ENCODE data around the gene LETMD1. TPM values are rescaled to one million over a fixed set of nuclear protein-coding genes. Genes with fewer than 3 reads are reported as not detected.

Gene LETMD1
- total RNA-seq, 4 donors from 2014 or later: 62.9 to 106 (median 86.7) TPM

DNA sequence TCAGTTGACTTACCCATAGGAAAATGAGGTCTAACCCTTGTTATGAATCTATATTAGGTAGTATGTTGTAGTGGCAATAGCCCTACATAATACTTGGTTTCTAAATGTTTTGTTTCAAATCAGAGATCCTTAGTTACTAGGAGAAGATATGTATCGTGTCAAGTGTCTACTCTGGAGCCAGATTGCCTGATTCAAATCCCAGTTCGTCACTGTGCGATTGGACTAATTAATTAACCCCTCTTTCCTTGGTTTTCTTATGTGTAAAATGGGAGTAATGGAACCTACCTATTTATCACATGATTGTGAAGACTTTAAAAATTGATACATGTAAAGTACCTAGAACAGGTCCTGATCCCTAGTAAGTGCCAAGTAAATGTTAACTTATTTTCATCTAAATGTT is 1.4 kb downstream of the LETMD1 start:
- peaks cover 14 to 24% of the 10 kb centered on the region in 2 donors for H3K36me3 ChIP-seq
- no peaks in the 10 kb centered on the region for H3K27me3 ChIP-seq
- peak overlapping the region in 1 of 3 donors; percentile 64 for H3K4me3 ChIP-seq (replicated peaks in 1 of 3)
- 80 to 90% methylated on average over 3 of the region's 3 CpGs for WGBS, 2 donors
- no peak for DNase-seq
- TF ChIP-seq, protein P1, sequence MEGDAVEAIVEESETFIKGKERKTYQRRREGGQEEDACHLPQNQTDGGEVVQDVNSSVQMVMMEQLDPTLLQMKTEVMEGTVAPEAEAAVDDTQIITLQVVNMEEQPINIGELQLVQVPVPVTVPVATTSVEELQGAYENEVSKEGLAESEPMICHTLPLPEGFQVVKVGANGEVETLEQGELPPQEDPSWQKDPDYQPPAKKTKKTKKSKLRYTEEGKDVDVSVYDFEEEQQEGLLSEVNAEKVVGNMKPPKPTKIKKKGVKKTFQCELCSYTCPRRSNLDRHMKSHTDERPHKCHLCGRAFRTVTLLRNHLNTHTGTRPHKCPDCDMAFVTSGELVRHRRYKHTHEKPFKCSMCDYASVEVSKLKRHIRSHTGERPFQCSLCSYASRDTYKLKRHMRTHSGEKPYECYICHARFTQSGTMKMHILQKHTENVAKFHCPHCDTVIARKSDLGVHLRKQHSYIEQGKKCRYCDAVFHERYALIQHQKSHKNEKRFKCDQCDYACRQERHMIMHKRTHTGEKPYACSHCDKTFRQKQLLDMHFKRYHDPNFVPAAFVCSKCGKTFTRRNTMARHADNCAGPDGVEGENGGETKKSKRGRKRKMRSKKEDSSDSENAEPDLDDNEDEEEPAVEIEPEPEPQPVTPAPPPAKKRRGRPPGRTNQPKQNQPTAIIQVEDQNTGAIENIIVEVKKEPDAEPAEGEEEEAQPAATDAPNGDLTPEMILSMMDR (IDR thresholded peaks at IDR 0.05): no peak
- TF ChIP-seq POLR2A (IDR thresholded peaks at IDR 0.05): no peak
- H3K4me1 ChIP-seq: peaks cover 16 to 18% of the 10 kb centered on the region in 2 donors
- peak overlapping the region in 1 of 3 donors; percentile 87 for H3K27ac ChIP-seq
- intact Hi-C loops (cut with DNase I): loop anchor here (10.0 kb wide), 1 partner anchor 195 kb away; no protein-coding TSS in a partner anchor
- no peaks in the 10 kb centered on the region for H3K9me3 ChIP-seq

DNA sequence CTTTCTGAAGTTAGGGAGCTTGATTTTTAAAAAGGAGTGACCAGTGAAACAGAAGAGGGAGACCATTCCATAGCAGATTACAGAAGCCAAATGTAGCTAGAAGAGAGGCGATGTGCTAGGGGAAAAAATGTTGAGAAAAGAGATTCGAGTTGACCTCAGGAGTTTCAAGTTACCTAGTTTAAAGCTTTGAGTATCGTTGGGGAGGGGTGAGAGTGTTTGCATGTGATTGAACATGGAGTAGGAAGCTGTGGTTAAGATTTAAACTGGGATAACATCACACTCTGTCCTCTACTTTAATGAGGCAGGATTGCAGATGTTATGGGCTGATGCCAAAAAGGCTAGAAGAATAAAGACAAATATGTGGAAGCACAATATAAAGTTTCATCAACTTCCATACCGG is 3.7 kb downstream of the LETMD1 start:
- TF ChIP-seq, protein P1 (IDR thresholded peaks at IDR 0.05): no peak
- TF ChIP-seq POLR2A (IDR thresholded peaks at IDR 0.05): no peak
- no peak overlapping the region for H3K27ac ChIP-seq
- no peak for DNase-seq
- H3K27me3 ChIP-seq: no peaks in the 10 kb centered on the region
- H3K36me3 ChIP-seq: peaks cover 24 to 35% of the 10 kb centered on the region in 2 donors
- intact Hi-C loops (cut with DNase I): no loop called here
- H3K4me1 ChIP-seq: peaks cover 16 to 18% of the 10 kb centered on the region in 2 donors
- H3K9me3 ChIP-seq: no peaks in the 10 kb centered on the region
- no peak overlapping the region for H3K4me3 ChIP-seq (replicated peaks in 1 of 3)
- WGBS, 2 donors: 63 to 67% methylated on average over 4 of the region's 4 CpGs

DNA sequence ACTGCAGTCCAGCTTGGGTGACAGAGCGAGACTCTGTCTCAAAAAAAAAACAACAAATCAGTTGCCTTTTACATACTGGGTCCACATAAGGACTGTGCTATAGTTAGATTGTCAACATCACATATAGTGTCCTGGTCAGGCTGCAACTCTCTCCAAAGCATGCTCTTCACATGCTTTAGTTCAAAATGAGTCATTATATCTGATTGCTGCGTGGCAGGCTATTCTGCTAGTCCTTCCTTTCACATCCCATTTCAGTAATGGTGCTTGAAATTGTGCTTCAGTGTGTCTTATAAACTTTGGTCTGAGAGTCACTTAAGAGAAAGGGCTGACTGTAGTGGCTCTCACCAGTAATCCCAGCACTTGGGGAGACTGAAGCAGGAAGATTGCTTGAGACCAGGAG is 6.9 kb downstream of the LETMD1 start:
- TF ChIP-seq, protein P1 (IDR thresholded peaks at IDR 0.05): no peak
- no peak for TF ChIP-seq POLR2A (IDR thresholded peaks at IDR 0.05)
- intact Hi-C loops (cut with DNase I): no loop called here
- Histone ChIP-seq H3K4me3 (replicated peaks in 1 of 3) (no peak overlapping the region), H3K4me1 (no peaks in the 10 kb centered on the region), H3K9me3 (no peaks in the 10 kb centered on the region), H3K36me3 (peaks cover 46 to 68% of the 10 kb centered on the region in 2 donors), H3K27ac (no peak overlapping the region), H3K27me3 (no peaks in the 10 kb centered on the region)
- no peak for DNase-seq
- WGBS, 2 donors: 82 to 100% methylated on average over 2 of the region's 2 CpGs

DNA sequence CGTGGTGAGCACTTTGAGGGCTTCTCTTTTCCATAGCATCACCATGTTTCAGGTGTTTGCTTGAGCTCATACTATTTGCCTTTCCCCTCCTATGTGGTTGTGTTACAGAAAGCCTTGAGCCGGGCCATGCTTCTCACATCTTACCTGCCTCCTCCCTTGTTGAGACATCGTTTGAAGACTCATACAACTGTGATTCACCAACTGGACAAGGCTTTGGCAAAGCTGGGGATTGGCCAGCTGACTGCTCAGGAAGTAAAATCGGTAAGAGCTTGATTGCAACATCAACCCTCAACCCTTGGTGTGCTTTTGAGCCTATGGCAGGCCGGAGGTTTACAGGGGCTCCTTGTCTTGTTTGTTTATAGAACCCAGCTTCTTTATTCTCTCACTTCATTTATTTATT is 8.1 kb downstream of the LETMD1 start:
- no peak overlapping the region for H3K4me3 ChIP-seq (replicated peaks in 1 of 3)
- peaks cover 46 to 73% of the 10 kb centered on the region in 2 donors for H3K36me3 ChIP-seq
- intact Hi-C loops (cut with DNase I): no loop called here
- no peak overlapping the region for H3K27ac ChIP-seq
- no peaks in the 10 kb centered on the region for H3K9me3 ChIP-seq
- no peak for TF ChIP-seq POLR2A (IDR thresholded peaks at IDR 0.05)
- TF ChIP-seq, protein P1 (IDR thresholded peaks at IDR 0.05): no peak
- WGBS, 2 donors: 86 to 90% methylated on average over 5 of the region's 5 CpGs
- DNase-seq: no peak
- H3K27me3 ChIP-seq: no peaks in the 10 kb centered on the region
- no peaks in the 10 kb centered on the region for H3K4me1 ChIP-seq

DNA sequence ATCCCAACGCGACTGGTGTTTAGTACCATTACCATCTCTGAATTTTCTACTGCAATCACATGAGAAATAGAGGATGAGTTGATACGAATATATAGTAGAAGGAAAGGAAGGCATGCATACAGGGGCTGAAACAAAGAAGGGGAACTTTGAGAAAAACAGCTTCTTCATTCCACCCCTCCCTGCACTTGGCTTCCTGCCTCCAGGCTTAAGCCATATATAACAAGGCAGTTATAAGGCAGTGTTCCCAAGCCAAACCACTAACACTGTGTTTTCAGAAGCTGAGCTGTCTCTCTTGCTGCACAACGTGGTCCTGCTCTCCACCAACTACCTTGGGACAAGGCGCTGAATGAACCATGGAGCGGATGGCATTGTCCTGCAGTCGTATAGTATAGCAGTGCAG is 11.0 kb downstream of the LETMD1 start:
- intact Hi-C loops (cut with DNase I): no loop called here

More for the DNA sequence above, 11.0 kb downstream of the LETMD1 start:
- TF ChIP-seq, protein P1 (IDR thresholded peaks at IDR 0.05): no peak
- TF ChIP-seq POLR2A (IDR thresholded peaks at IDR 0.05): no peak
- DNase-seq: no peak
- Histone ChIP-seq H3K27ac (no peak overlapping the region), H3K4me3 (replicated peaks in 1 of 3) (no peak overlapping the region), H3K27me3 (no peaks in the 10 kb centered on the region), H3K4me1 (no peaks in the 10 kb centered on the region), H3K36me3 (peaks cover 49 to 76% of the 10 kb centered on the region in 2 donors), H3K9me3 (no peaks in the 10 kb centered on the region)
- WGBS, 2 donors: 80 to 89% methylated on average over 7 of the region's 7 CpGs

All from thyroid gland (tissue), 4 donors.